ENCODE data around the gene LRBA.
"Not testable (repeated sequence)": the region's sequence is repeated elsewhere in the genome, so short reads cannot be mapped to it uniquely, and the experiment has no call there.

LRBA gene

DNA sequence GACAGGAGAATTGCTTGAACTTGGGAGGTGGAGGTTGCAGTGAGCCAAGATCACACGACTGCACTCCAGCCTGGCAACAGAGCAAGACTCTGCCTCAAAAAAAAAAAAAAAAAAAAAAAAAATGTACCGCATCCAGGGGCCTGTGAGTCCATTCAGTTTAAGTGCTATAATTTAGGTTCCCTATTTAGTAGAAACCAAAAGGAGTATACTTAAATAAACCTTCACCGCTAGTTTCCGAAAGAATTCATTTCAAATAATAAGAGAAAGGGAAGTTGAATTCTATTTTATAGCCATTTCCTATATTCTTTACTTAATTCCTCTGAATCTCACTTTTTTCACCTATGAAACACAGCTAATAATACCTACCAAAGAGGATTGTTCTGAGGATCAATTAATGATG is 20.8 kb upstream of the LRBA start:
- Mint-ChIP-seq H3K27me3 (peaks cover 15% of the 10 kb centered on the region), H3K9me3 (no peaks in the 10 kb centered on the region), H3K4me1 (peaks cover 10% of the 10 kb centered on the region), H3K4me3 (no peak overlapping the region), H3K27ac (ENCODE audit: low read depth) (no peak overlapping the region), H3K36me3 (ENCODE audit: insufficient read depth) (no peaks in the 10 kb centered on the region)
- no peak for DNase-seq (ENCODE audit: low spot score in 2 of 2)
- ATAC-seq (replicated peaks; ENCODE audit: extremely low read depth, poor library complexity, severe bottlenecking), result no peak

GRCh38 chr4:151035328-151035727 is 20.2 kb upstream of the LRBA start:
- no peak overlapping the region for H3K27ac Mint-ChIP-seq (ENCODE audit: low read depth)
- H3K36me3 Mint-ChIP-seq (ENCODE audit: insufficient read depth), result no peaks in the 10 kb centered on the region
- peaks cover 18% of the 10 kb centered on the region for H3K27me3 Mint-ChIP-seq
- peaks cover 10% of the 10 kb centered on the region for H3K4me1 Mint-ChIP-seq
- ATAC-seq (replicated peaks; ENCODE audit: extremely low read depth, poor library complexity, severe bottlenecking) (no peak), DNase-seq (ENCODE audit: low spot score in 2 of 2) (no peak)
- no peak overlapping the region for H3K4me3 Mint-ChIP-seq
- H3K9me3 Mint-ChIP-seq, result no peaks in the 10 kb centered on the region

DNA sequence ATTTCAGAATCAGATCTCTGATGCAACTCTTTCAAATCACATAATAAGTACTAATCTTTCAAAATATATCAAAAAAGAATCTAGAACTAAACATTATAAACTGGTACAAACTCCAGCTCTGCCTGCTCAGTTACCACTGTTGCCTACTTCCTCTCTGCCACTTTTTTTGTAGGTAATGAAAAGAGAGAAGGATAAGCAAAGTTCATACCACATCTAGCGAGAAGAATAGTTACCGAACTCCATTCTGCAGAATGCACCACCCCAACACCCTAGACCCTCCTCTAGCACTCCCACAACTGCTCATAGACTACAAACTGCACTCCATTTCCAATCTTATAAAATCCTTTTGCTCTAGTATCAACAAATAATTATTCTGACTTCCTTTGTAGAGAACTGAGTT is 19.7 kb upstream of the LRBA start:
- no peak overlapping the region for H3K27ac Mint-ChIP-seq (ENCODE audit: low read depth)
- DNase-seq (ENCODE audit: low spot score in 2 of 2) (no peak), ATAC-seq (replicated peaks; ENCODE audit: extremely low read depth, poor library complexity, severe bottlenecking) (no peak)
- no peaks in the 10 kb centered on the region for H3K9me3 Mint-ChIP-seq
- no peaks in the 10 kb centered on the region for H3K36me3 Mint-ChIP-seq (ENCODE audit: insufficient read depth)
- H3K4me1 Mint-ChIP-seq, result peaks cover 14% of the 10 kb centered on the region
- H3K4me3 Mint-ChIP-seq, result no peak overlapping the region
- H3K27me3 Mint-ChIP-seq, result peaks cover 23% of the 10 kb centered on the region

DNA sequence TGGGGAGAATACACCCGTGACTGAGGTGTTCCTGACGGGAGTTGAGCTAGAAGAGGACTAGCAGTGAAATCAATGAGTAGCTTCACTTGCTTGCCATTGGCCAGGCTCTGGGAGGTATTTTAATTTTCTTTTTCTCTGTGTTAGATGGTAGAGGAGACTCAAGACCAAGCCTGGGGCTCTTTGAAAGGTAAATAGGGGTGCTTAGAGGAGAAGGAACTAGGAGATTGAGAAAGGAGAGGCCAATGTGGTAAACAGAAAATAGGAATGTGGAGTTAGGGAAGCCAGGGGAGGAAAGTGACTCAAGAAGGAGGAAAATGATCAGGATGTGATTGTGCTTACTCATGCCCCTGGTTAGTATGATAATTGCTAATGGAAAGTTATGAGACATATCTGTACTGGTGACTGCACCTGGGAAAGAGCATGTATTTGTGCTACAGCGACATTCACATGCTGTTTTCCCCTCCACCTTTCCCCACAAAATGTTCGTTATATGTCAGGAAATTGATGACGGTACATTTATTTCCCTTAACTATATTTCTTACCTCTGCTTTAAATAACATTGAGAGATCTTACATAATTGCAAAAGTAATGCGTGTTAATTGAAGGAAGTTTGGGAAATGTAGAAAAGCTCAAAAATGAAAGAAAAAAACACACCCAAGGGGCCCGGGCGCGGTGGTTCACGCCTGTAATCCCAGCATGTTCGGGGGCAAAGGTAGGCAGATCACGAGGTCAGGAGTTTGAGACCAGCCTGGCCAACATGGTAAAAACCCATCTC is 16.9 kb upstream of the LRBA start:
- Mint-ChIP-seq H3K27ac (ENCODE audit: low read depth) (peak overlapping the region; percentile 16), H3K9me3 (no peaks in the 10 kb centered on the region), H3K4me3 (peak overlapping the region; percentile 46), H3K27me3 (peaks cover 26% of the 10 kb centered on the region), H3K36me3 (ENCODE audit: insufficient read depth) (no peaks in the 10 kb centered on the region), H3K4me1 (peaks cover 15% of the 10 kb centered on the region)
- ATAC-seq (replicated peaks; ENCODE audit: extremely low read depth, poor library complexity, severe bottlenecking) (no peak), DNase-seq (ENCODE audit: low spot score in 2 of 2) (no peak)

DNA sequence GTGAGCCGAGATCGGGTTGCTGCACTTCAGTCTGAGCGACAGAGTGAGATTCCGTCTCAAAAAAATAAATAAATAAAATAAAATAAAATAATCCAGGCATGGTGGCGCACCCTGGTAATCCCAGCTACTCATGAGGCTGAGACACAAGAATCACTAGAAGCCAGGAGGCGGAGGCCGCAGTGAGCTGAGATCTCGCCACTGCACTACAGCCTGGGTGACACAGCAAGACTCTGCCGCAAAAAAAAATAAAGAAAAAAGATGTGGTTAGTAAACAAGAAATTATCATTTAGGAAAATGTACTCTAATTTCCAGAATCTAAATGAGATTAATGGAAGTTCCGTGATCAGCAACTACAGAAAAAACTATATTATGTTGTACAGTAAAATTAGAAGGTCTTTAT is 14.5 kb upstream of the LRBA start:
- no peak overlapping the region for H3K4me3 Mint-ChIP-seq
- H3K27me3 Mint-ChIP-seq, result peaks cover 26% of the 10 kb centered on the region
- no peaks in the 10 kb centered on the region for H3K36me3 Mint-ChIP-seq (ENCODE audit: insufficient read depth)
- no peaks in the 10 kb centered on the region for H3K9me3 Mint-ChIP-seq
- DNase-seq (ENCODE audit: low spot score in 2 of 2) (no peak), ATAC-seq (replicated peaks; ENCODE audit: extremely low read depth, poor library complexity, severe bottlenecking) (no peak)
- no peak overlapping the region for H3K27ac Mint-ChIP-seq (ENCODE audit: low read depth)
- H3K4me1 Mint-ChIP-seq, result peaks cover 15% of the 10 kb centered on the region

DNA sequence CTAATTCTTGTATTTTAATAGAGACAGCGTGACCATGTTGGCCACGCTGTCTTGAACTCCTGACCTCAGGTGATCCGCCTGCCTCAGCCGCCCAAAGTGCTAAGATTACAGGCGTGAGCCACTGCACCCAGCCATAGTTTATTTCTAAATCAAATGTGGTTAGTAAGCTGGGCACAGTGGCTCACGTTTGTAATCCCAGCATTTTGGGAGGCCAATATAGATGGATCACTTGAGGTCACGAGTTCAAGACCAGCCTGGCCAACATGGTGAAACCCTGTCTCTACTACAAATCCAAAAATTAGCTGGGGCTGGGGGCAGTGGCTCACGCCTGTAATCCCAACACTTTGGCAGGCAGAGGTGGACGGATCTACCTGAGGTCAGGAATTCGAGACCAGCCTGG is 13.9 kb upstream of the LRBA start:
- H3K27ac Mint-ChIP-seq (ENCODE audit: low read depth); DNase-seq (ENCODE audit: low spot score in 2 of 2); ATAC-seq (replicated peaks; ENCODE audit: extremely low read depth, poor library complexity, severe bottlenecking); H3K9me3 Mint-ChIP-seq; H3K4me3 Mint-ChIP-seq; H3K36me3 Mint-ChIP-seq (ENCODE audit: insufficient read depth): not testable (repeated sequence)
- Mint-ChIP-seq H3K4me1 (peaks cover 15% of the 10 kb centered on the region), H3K27me3 (peaks cover 26% of the 10 kb centered on the region)

- ATAC-seq (replicated peaks; ENCODE audit: extremely low read depth, poor library complexity, severe bottlenecking) (no peak), DNase-seq (ENCODE audit: low spot score in 2 of 2) (no peak)
- Mint-ChIP-seq H3K27me3 (peaks cover 19% of the 10 kb centered on the region), H3K4me1 (peaks cover 5% of the 10 kb centered on the region), H3K4me3 (no peak overlapping the region), H3K9me3 (no peaks in the 10 kb centered on the region), H3K27ac (ENCODE audit: low read depth) (no peak overlapping the region), H3K36me3 (ENCODE audit: insufficient read depth) (no peaks in the 10 kb centered on the region)
Observed at GRCh38 chr4:151025759-151026158, 10.7 kb upstream of the LRBA start.

- Mint-ChIP-seq H3K4me1 (no peaks in the 10 kb centered on the region), H3K9me3 (no peaks in the 10 kb centered on the region), H3K27ac (ENCODE audit: low read depth) (no peak overlapping the region), H3K4me3 (no peak overlapping the region), H3K36me3 (ENCODE audit: insufficient read depth) (peaks cover 2% of the 10 kb centered on the region), H3K27me3 (peaks cover 10% of the 10 kb centered on the region)
- DNase-seq (ENCODE audit: low spot score in 2 of 2) (no peak), ATAC-seq (replicated peaks; ENCODE audit: extremely low read depth, poor library complexity, severe bottlenecking) (no peak)
Observed at GRCh38 chr4:151022586-151022985, 7.5 kb upstream of the LRBA start.

DNA sequence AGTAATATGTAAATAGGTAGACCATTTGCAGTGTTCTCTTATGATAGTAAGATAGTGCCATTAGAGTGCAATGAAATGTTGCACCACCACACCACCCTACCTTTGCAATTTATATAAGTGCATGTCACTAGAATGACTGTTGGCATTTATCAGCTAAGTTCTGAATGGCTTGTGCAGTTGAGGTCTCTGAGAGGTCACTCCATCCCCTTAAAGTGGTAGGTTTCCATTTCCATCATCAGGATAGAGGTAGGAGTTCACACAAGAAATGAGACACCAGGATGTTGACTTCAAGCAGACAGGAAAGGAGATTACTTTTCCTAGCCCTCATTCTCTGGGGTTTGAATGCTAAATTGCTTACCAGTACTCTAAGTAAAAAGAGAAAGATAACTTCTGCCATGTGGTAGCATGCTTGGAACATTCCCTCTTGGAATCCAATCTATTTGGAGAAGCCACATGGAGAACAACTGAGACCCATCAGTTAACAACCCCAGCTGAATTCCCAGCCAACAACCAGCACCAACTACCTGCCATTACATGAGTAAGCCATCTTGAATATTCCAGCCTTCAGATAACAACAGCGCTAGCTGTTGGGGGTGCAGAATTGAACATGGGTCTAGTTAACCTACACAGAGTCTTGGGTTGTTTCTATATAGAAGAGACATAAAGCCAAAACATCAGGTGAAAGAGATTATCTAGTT is 6.7 kb upstream of the LRBA start:
- Mint-ChIP-seq H3K36me3 (ENCODE audit: insufficient read depth) (peaks cover 2% of the 10 kb centered on the region), H3K4me3 (no peak overlapping the region), H3K27me3 (peaks cover 10% of the 10 kb centered on the region), H3K9me3 (no peaks in the 10 kb centered on the region), H3K4me1 (no peaks in the 10 kb centered on the region), H3K27ac (ENCODE audit: low read depth) (no peak overlapping the region)
- ATAC-seq (replicated peaks; ENCODE audit: extremely low read depth, poor library complexity, severe bottlenecking) (no peak), DNase-seq (ENCODE audit: low spot score in 2 of 2) (no peak)

- Mint-ChIP-seq H3K27ac (ENCODE audit: low read depth) (peak overlapping the region; percentile 97), H3K4me3 (peak overlapping the region; percentile 99), H3K27me3 (no peaks in the 10 kb centered on the region), H3K9me3 (no peaks in the 10 kb centered on the region), H3K36me3 (ENCODE audit: insufficient read depth) (peaks cover 11% of the 10 kb centered on the region), H3K4me1 (peaks cover 37% of the 10 kb centered on the region)
- ATAC-seq (replicated peaks; ENCODE audit: extremely low read depth, poor library complexity, severe bottlenecking), result peak; percentile 78
- peak; percentile 68 to 76 for DNase-seq (ENCODE audit: low spot score in 2 of 2)
Observed at GRCh38 chr4:151015459-151016347, 619 bp upstream of the LRBA start.

- DNase-seq (ENCODE audit: low spot score in 2 of 2) (no peak), ATAC-seq (replicated peaks; ENCODE audit: extremely low read depth, poor library complexity, severe bottlenecking) (no peak)
Observed at GRCh38 chr4:151013944-151014343, 1.1 kb downstream of the LRBA start.

DNA sequence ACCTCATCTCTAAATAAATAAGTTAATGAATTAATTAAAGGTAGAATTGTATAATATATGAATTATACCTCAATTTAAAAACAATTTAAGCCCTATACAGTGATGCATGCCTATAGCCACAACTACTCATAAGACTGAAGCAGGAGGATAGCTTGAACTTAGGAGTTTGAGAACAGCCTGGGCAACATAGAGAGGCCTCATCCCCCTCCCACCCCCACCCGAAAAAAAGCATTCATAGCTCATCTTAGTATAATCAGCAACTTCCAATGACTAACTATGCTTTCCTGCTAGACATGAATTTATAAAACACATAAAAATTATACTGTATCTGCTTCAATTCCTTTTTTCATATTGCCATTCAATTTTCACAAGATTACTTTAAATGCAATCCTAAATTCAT is 1.6 kb downstream of the LRBA start:
- Mint-ChIP-seq H3K9me3 (no peaks in the 10 kb centered on the region), H3K36me3 (ENCODE audit: insufficient read depth) (peaks cover 11% of the 10 kb centered on the region), H3K4me3 (peak overlapping the region; percentile 99), H3K27ac (ENCODE audit: low read depth) (no peak overlapping the region), H3K4me1 (peaks cover 37% of the 10 kb centered on the region), H3K27me3 (no peaks in the 10 kb centered on the region)
- DNase-seq (ENCODE audit: low spot score in 2 of 2) (no peak), ATAC-seq (replicated peaks; ENCODE audit: extremely low read depth, poor library complexity, severe bottlenecking) (no peak)

More at GRCh38 chr4:151013944-151014343, 1.1 kb downstream of the LRBA start:
- Mint-ChIP-seq H3K27ac (ENCODE audit: low read depth) (peak overlapping the region; percentile 97), H3K27me3 (no peaks in the 10 kb centered on the region), H3K4me1 (peaks cover 37% of the 10 kb centered on the region), H3K36me3 (ENCODE audit: insufficient read depth) (peaks cover 11% of the 10 kb centered on the region), H3K9me3 (no peaks in the 10 kb centered on the region), H3K4me3 (peak overlapping the region; percentile 99)
